ENCODE results near the gene FAM221A. TPM values are rescaled to one million over a fixed set of nuclear protein-coding genes. Genes with fewer than 3 reads are reported as not detected.

The FAM221A gene
- total and polyA plus RNA-seq, 2 donors (not counting 1 experiment from before 2014, with no cell fraction given): 1.1 to 5.1 TPM

- H3K4me2 ChIP-seq (ENCODE audit: extremely low read depth, insufficient read depth, low read length): no peak overlapping the region
- H4K20me1 ChIP-seq (ENCODE audit: control insufficient read depth, extremely low read depth, insufficient read depth, low read length): no peaks in the 10 kb centered on the region
- DNase-seq (ENCODE audit: low read depth in 2 of 2): no peak
- H3K9me3 ChIP-seq (ENCODE audit: control insufficient read depth, insufficient read depth, low read depth, low read length): no peaks in the 10 kb centered on the region
- no peak for TF ChIP-seq CTCF (conservative IDR thresholded peaks at IDR 0.05 in 1 of 2, IDR thresholded peaks at IDR 0.05 in 1 of 2; ENCODE audit: low read depth in 1 of 2, low read length in 2 of 2)
- no peak for TF ChIP-seq EZH2 (IDR thresholded peaks at IDR 0.05; ENCODE audit: low read length, missing control alignments)
- H3K27me3 ChIP-seq (ENCODE audit: control insufficient read depth, insufficient read depth, low read length): no peaks in the 10 kb centered on the region
- H3K9ac ChIP-seq (ENCODE audit: insufficient read depth, low read length): no peak overlapping the region
- no peak overlapping the region for H3K27ac ChIP-seq (ENCODE audit: insufficient read depth, low read length)
- no peaks in the 10 kb centered on the region for H3K36me3 ChIP-seq (ENCODE audit: control insufficient read depth, insufficient read depth, low read length)
- H3K4me1 ChIP-seq (ENCODE audit: control insufficient read depth, extremely low read depth, insufficient read depth, low read length): no peaks in the 10 kb centered on the region
- no peaks in the 10 kb centered on the region for H3K79me2 ChIP-seq (ENCODE audit: control insufficient read depth, insufficient read depth, low read length)
- no peak overlapping the region for H2AFZ ChIP-seq (ENCODE audit: low read length)
- no peak overlapping the region for H3K4me3 ChIP-seq (replicated peaks in 1 of 4; ENCODE audit: control extremely low read depth in 1 of 4, insufficient read depth in 1 of 4, low read depth in 3 of 4, low read length in 4 of 4)
Observed at GRCh38 chr7:23693224-23693623, 13.2 kb downstream of the FAM221A start.

GRCh38 chr7:23696916-23697441, 17.0 kb downstream of the FAM221A start:
- no peak overlapping the region for H3K27ac ChIP-seq (ENCODE audit: insufficient read depth, low read length)
- TF ChIP-seq CTCF (conservative IDR thresholded peaks at IDR 0.05 in 1 of 2, IDR thresholded peaks at IDR 0.05 in 1 of 2; ENCODE audit: low read depth in 1 of 2, low read length in 2 of 2) (peak; percentile 42 to 70), EZH2 (IDR thresholded peaks at IDR 0.05; ENCODE audit: low read length, missing control alignments) (no peak)
- no peaks in the 10 kb centered on the region for H3K36me3 ChIP-seq (ENCODE audit: control insufficient read depth, insufficient read depth, low read length)
- H4K20me1 ChIP-seq (ENCODE audit: control insufficient read depth, extremely low read depth, insufficient read depth, low read length): no peaks in the 10 kb centered on the region
- H3K4me2 ChIP-seq (ENCODE audit: extremely low read depth, insufficient read depth, low read length): no peak overlapping the region
- H2AFZ ChIP-seq (ENCODE audit: low read length): no peak overlapping the region
- no peak overlapping the region for H3K9ac ChIP-seq (ENCODE audit: insufficient read depth, low read length)
- H3K4me1 ChIP-seq (ENCODE audit: control insufficient read depth, extremely low read depth, insufficient read depth, low read length): no peaks in the 10 kb centered on the region
- peak; percentile 29 to 63 for DNase-seq (ENCODE audit: low read depth in 2 of 2)
- no peak overlapping the region for H3K4me3 ChIP-seq (replicated peaks in 1 of 4; ENCODE audit: control extremely low read depth in 1 of 4, insufficient read depth in 1 of 4, low read depth in 3 of 4, low read length in 4 of 4)
- no peaks in the 10 kb centered on the region for H3K27me3 ChIP-seq (ENCODE audit: control insufficient read depth, insufficient read depth, low read length)
- H3K9me3 ChIP-seq (ENCODE audit: control insufficient read depth, insufficient read depth, low read depth, low read length): no peaks in the 10 kb centered on the region
- no peaks in the 10 kb centered on the region for H3K79me2 ChIP-seq (ENCODE audit: control insufficient read depth, insufficient read depth, low read length)

GRCh38 chr7:23698822-23699221, 18.8 kb downstream of the FAM221A start:
- no peaks in the 10 kb centered on the region for H3K9me3 ChIP-seq (ENCODE audit: control insufficient read depth, insufficient read depth, low read depth, low read length)

More at GRCh38 chr7:23698822-23699221, 18.8 kb downstream of the FAM221A start:
- TF ChIP-seq EZH2 (IDR thresholded peaks at IDR 0.05; ENCODE audit: low read length, missing control alignments) (no peak), CTCF (conservative IDR thresholded peaks at IDR 0.05 in 1 of 2, IDR thresholded peaks at IDR 0.05 in 1 of 2; ENCODE audit: low read depth in 1 of 2, low read length in 2 of 2) (no peak)
- Histone ChIP-seq H3K27ac (ENCODE audit: insufficient read depth, low read length) (no peak overlapping the region), H3K36me3 (ENCODE audit: control insufficient read depth, insufficient read depth, low read length) (no peaks in the 10 kb centered on the region), H3K9ac (ENCODE audit: insufficient read depth, low read length) (no peak overlapping the region), H3K4me3 (replicated peaks in 1 of 4; ENCODE audit: control extremely low read depth in 1 of 4, insufficient read depth in 1 of 4, low read depth in 3 of 4, low read length in 4 of 4) (no peak overlapping the region), H3K79me2 (ENCODE audit: control insufficient read depth, insufficient read depth, low read length) (no peaks in the 10 kb centered on the region), H3K27me3 (ENCODE audit: control insufficient read depth, insufficient read depth, low read length) (no peaks in the 10 kb centered on the region), H4K20me1 (ENCODE audit: control insufficient read depth, extremely low read depth, insufficient read depth, low read length) (no peaks in the 10 kb centered on the region), H3K4me2 (ENCODE audit: extremely low read depth, insufficient read depth, low read length) (no peak overlapping the region), H2AFZ (ENCODE audit: low read length) (no peak overlapping the region), H3K4me1 (ENCODE audit: control insufficient read depth, extremely low read depth, insufficient read depth, low read length) (no peaks in the 10 kb centered on the region)
- no peak for DNase-seq (ENCODE audit: low read depth in 2 of 2)

All from fibroblast of lung (primary cell).